Uterus (tissue), 4 donors: ENCODE measurements around the gene TRANK1. TPM values are rescaled to one million over a fixed set of nuclear protein-coding genes. Genes with fewer than 3 reads are reported as not detected.
"Not testable (repeated sequence)": the region's sequence is repeated elsewhere in the genome, so short reads cannot be mapped to it uniquely, and the experiment has no call there.

Source experiments
- DNase-seq, 2 donors: peaks; one replicate each; pipeline ENCODE4 v3.0.0-alpha.2; 2019 to 2020
- H3K27ac ChIP-seq, 2 donors: fragments of 200-600 bp; sonication (generic); 1 replicate in 1 of 2; 2 replicates in 1 of 2; pipeline ENCODE4 v1.5.1; 2016 to 2018
- H3K27me3 ChIP-seq, 2 donors: fragments of 200-600 bp; sonication (generic); one replicate each; pipeline ENCODE4 v1.5.1; 2018 to 2019; ENCODE audit warnings: control low read depth in 1 of 2
- H3K36me3 ChIP-seq, 2 donors: fragments of 200-600 bp; sonication (generic); one replicate each; pipeline ENCODE4 v1.5.1; 2019; ENCODE audit warnings: control low read depth in 1 of 2
- H3K4me1 ChIP-seq, 2 donors: fragments of 200-600 bp; sonication (generic); one replicate each; pipeline ENCODE4 v1.5.1; 2018 to 2019; ENCODE audit warnings: control low read depth in 1 of 2
- H3K4me3 ChIP-seq, 2 donors: fragments of 200-600 bp; sonication (generic); 1 replicate in 1 of 2; 2 replicates in 1 of 2; pipeline ENCODE4 v1.5.1; 2018 to 2019; ENCODE audit warnings: mild to moderate bottlenecking in 1 of 2
- H3K9me3 ChIP-seq, 2 donors: fragments of 200-600 bp; sonication (generic); one replicate each; pipeline ENCODE4 v1.5.1; 2019; ENCODE audit warnings: control low read depth in 1 of 2
- POLR2A ChIP-seq, 2 donors: fragments of 450-650 bp; IDR thresholded peaks; one replicate each; pipeline ENCODE4 v1.6.1; 2016; ENCODE audit warnings: antibody characterized with exemption in 2 of 2, mild to moderate bottlenecking in 1 of 2, moderate library complexity in 1 of 2
- intact Hi-C: fragments of 100-400 bp; cut with DNase I; formaldehyde crosslinking; loops from one replicate; pipeline ENCODE4 v1.15.1; 2023; ENCODE audit warnings: low total_unique reads
- total RNA-seq, 4 donors: library from RNA; depleted of rRNA in 3 of 4; stranded (reverse); fragments of >200 nt in 3 of 4; gene quantifications; one replicate each; pipeline versions ENCODE4 v1.1.0 to v1.2.4, GENCODE V29; 2014 to 2023
- TF ChIP-seq, protein P1 (sequence below), 4 experiments: fragments of 200-600 bp in 2 of 4; fragments of 450-650 bp in 2 of 4; sonication (generic) in 2 of 4; IDR thresholded peaks; one replicate each; pipeline ENCODE4 v1.5.1; 2016 to 2019; ENCODE audit warnings: antibody characterized with exemption in 4 of 4, mild to moderate bottlenecking in 2 of 4, moderate library complexity in 1 of 4
- donor health status: DM: yes; HTN: yes; CAD: no.

The TRANK1 gene
- total RNA-seq, 4 donors from 2014 or later = 10.6 to 52.1 (median 21.6) TPM

DNA sequence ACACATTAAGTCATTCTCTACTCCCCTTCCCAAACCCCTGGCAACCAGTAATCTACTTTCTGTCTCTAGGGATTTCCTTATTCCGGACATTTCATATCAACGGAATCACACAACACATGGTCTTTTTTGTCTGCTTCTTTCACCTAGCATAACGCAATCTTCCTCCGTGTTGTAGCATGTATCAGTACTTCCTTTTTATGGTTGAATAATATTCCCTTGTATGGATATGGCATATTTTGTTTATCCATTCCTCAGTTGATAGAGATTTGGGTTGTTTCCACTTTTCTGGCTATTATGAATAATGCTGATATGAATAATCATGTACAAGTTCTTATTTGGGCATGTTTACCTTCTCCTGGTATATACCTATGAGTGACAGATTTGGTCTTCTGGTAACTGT lies 63.1 kb downstream of the TRANK1 start:
- DNase-seq = no peak
- Histone ChIP-seq H3K9me3 (no peaks in the 10 kb centered on the region), H3K36me3 (no peaks in the 10 kb centered on the region), H3K27me3 (no peaks in the 10 kb centered on the region), H3K27ac (no peak overlapping the region), H3K4me3 (no peak overlapping the region), H3K4me1 (no peaks in the 10 kb centered on the region)
- no peak for TF ChIP-seq POLR2A (IDR thresholded peaks at IDR 0.05)
- TF ChIP-seq, protein P1, sequence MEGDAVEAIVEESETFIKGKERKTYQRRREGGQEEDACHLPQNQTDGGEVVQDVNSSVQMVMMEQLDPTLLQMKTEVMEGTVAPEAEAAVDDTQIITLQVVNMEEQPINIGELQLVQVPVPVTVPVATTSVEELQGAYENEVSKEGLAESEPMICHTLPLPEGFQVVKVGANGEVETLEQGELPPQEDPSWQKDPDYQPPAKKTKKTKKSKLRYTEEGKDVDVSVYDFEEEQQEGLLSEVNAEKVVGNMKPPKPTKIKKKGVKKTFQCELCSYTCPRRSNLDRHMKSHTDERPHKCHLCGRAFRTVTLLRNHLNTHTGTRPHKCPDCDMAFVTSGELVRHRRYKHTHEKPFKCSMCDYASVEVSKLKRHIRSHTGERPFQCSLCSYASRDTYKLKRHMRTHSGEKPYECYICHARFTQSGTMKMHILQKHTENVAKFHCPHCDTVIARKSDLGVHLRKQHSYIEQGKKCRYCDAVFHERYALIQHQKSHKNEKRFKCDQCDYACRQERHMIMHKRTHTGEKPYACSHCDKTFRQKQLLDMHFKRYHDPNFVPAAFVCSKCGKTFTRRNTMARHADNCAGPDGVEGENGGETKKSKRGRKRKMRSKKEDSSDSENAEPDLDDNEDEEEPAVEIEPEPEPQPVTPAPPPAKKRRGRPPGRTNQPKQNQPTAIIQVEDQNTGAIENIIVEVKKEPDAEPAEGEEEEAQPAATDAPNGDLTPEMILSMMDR (IDR thresholded peaks at IDR 0.05) = no peak
- intact Hi-C loops = no loop called here

GRCh38 chr3:36879842-36880241 lies 65.0 kb downstream of the TRANK1 start:
- intact Hi-C loops, H3K36me3 ChIP-seq, H3K9me3 ChIP-seq, H3K4me1 ChIP-seq, H3K27ac ChIP-seq, H3K4me3 ChIP-seq, DNase-seq, H3K27me3 ChIP-seq: not testable (repeated sequence)

DNA sequence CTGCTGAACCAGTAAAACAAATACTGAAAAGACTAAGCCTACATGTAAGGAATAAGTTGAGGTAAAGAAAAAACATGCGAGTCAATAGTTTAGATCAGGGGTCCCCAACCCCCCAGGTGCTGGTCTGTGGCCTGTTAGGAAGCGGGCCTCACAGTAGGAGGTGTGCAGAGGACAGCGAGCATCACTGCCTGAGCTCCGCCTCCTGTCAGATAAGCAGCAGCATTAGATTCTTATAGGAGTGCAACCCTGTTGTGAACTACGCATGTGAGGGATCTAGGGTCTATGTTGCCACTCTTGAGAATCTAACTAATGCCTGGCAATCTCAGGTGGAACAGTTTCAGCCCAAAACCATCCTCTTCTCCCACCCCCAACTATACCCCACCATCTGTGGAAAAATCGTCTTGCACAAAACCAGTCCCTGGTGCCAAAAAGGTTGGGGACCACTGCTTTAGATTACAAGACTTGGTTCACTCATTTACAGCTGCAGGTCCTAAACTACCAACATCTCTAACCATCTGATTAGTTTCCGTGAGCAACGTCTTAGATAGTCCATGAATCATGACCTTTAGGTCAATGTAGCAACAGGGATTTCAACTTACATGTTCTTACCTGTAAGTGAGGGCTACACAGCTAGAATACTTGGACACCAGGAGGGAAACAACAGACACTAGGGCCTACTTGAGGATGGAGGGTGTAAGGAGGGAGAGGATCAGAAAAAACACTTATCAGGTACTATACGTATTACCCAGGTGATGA lies 66.7 kb downstream of the TRANK1 start:
- Histone ChIP-seq H3K36me3 (no peaks in the 10 kb centered on the region), H3K27me3 (no peaks in the 10 kb centered on the region), H3K4me1 (no peaks in the 10 kb centered on the region), H3K4me3 (no peak overlapping the region), H3K27ac (no peak overlapping the region), H3K9me3 (no peaks in the 10 kb centered on the region)
- DNase-seq = no peak
- intact Hi-C loops = no loop called here
- TF ChIP-seq, protein P1 (IDR thresholded peaks at IDR 0.05) = no peak
- no peak for TF ChIP-seq POLR2A (IDR thresholded peaks at IDR 0.05)

GRCh38 chr3:36876181-36876936 lies 68.5 kb downstream of the TRANK1 start:
- intact Hi-C loops = no loop called here

DNA sequence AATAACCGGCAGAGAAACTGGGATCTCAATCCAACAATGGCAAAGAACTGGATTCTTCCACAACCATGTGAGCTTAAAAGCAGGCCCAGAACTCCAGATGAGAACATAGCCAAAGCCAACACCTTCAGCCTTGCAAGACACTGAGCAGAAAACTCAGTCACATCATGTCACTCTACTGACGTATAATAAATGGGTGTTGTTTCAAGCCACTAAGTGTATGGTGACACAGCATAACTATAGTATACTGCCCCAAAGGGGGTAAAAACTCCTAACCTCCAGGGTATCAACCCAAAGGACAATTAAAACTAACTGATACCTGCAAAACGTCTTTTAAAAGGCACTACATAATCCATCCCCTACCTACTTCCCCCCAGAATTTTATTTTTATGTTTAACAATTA lies 69.5 kb downstream of the TRANK1 start:
- Histone ChIP-seq H3K36me3 (no peaks in the 10 kb centered on the region), H3K9me3 (no peaks in the 10 kb centered on the region), H3K4me1 (no peaks in the 10 kb centered on the region), H3K4me3 (no peak overlapping the region), H3K27me3 (no peaks in the 10 kb centered on the region), H3K27ac (no peak overlapping the region)
- DNase-seq = no peak
- intact Hi-C loops = no loop called here
- TF ChIP-seq, protein P1 (IDR thresholded peaks at IDR 0.05) = no peak
- no peak for TF ChIP-seq POLR2A (IDR thresholded peaks at IDR 0.05)

More at GRCh38 chr3:36876181-36876936, 68.5 kb downstream of the TRANK1 start:
- no peak overlapping the region for H3K4me3 ChIP-seq
- no peaks in the 10 kb centered on the region for H3K4me1 ChIP-seq
- H3K36me3 ChIP-seq = no peaks in the 10 kb centered on the region
- no peaks in the 10 kb centered on the region for H3K27me3 ChIP-seq
- DNase-seq = no peak
- no peaks in the 10 kb centered on the region for H3K9me3 ChIP-seq
- H3K27ac ChIP-seq = no peak overlapping the region
- no peak for TF ChIP-seq POLR2A (IDR thresholded peaks at IDR 0.05)
- TF ChIP-seq, protein P1 (IDR thresholded peaks at IDR 0.05) = no peak
